NK-92 (cell line): ENCODE measurements around the gene MVB12B.

Source experiments
- DNase-seq: peaks from one replicate; lab custom pipeline; 2025; ENCODE audit not compliant: unreplicated experiment; lab: John Stamatoyannopoulos, UW

The MVB12B gene

DNA sequence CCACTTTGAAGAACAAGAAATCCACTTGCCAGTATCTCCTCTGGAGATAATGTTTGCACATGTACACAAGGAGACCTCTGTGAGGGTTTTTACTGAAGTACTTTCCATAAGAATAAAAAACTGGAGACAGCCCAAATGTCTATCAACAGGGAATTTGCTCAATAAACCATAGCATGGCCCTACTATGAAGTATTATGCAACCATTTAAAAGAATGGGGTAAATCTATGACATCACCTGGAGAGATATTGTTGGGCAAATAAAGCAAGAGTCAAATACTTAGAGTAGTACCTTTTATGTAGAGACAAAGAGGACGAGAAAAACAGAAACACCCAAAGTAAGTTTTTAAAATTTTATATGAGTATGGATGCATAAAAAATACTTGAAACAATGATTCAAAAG, 23.9 kb upstream of the MVB12B start:
- no peak for DNase-seq

DNA sequence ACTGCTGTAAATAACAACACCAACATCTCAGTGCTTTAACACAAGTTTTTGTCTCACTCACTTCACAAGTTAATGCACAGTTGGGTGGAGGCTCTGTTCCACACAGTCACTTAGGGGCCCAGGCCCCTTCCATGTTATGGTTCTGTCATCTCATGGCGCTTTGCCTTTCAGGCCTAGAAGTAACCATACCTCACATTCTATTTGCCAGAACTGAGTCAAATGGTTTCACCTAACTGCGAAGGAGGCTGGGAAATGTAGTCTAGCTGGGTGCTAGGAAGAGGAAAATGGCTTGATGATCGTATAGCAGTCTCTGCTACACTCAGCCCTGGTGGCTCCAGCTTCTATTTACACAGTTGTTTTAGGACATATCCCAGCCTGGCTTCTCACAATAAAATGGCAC, 23.1 kb upstream of the MVB12B start:
- no peak for DNase-seq

DNA sequence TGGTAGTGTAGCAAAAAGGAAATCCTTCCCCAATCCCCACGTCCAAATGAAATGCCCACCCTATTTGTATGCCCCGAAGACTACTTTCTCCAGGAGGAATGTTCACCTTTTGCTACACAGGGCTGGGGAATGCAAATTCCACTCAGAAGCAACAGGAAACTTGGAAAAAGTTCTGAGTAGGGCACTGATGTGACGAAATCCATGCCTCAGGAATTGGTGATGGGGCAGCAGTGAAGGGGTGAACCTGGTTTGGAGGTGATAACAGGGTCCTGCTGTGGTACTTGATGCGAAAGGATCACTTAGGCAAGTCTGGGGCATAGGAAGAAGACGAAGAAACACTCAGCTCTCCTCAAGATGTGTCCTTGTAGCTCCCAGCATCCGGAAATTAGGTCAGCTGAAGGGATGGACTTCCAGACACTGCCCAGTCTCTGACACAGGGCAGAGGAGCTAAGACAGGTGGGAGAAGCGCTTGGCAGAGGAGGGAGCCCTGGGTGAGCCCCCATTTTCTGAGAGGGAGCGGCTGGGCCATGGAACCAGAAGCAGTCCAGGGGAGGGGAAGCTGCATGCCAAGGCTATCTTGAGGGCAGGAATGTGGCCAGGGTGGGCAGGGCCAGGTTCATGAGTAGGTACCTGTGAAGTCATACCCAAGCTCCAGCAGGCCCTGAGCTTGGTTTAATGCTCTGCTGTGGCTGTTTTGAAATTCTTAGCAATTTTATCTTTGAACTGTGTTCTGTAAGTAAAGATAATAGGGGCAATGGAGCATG, 22.2 kb upstream of the MVB12B start:
- DNase-seq: no peak

GRCh38 chr9:126304971-126305320, 21.7 kb upstream of the MVB12B start:
- DNase-seq: no peak

GRCh38 chr9:126306071-126306647, 20.5 kb upstream of the MVB12B start:
- no peak for DNase-seq

- no peak for DNase-seq
These were observed 19.1 kb upstream of the MVB12B start for GRCh38 chr9:126307322-126308061.

DNA sequence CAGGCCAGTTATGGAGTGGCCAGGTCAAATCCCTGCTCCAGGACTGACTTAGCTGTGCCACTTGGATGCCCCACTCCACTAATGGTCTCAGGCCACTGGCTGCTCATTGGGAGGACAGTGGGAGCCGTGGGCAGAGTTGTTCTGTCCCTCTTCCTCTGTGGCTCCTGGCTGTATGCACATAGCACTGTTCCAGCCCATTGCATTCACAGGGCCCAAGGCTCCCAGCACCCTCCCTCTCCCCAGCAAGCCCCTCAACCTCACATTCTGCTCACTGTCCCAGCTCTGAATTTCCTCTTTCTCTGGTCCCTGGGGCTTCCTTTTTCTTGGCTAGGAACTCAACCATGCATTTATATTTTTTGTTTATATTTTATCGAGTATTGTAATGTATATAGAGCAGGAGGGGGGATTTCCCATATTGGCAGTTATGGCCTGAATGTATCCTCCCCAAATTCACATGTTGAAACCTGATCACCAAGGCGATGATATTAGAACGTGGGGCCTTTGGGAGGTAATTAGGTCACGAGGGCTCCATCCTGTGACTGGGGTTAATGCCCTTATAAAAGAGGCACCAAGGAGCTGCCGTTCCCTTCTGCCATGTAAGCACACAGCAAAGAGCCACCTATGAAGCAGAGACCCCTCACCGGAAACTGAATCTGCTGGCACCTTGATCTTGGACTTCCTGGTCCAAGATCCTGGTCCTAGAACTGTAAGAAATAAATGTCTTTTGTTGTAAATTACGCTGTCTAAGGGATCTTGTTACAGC, 17.0 kb upstream of the MVB12B start:
- DNase-seq: no peak

DNA sequence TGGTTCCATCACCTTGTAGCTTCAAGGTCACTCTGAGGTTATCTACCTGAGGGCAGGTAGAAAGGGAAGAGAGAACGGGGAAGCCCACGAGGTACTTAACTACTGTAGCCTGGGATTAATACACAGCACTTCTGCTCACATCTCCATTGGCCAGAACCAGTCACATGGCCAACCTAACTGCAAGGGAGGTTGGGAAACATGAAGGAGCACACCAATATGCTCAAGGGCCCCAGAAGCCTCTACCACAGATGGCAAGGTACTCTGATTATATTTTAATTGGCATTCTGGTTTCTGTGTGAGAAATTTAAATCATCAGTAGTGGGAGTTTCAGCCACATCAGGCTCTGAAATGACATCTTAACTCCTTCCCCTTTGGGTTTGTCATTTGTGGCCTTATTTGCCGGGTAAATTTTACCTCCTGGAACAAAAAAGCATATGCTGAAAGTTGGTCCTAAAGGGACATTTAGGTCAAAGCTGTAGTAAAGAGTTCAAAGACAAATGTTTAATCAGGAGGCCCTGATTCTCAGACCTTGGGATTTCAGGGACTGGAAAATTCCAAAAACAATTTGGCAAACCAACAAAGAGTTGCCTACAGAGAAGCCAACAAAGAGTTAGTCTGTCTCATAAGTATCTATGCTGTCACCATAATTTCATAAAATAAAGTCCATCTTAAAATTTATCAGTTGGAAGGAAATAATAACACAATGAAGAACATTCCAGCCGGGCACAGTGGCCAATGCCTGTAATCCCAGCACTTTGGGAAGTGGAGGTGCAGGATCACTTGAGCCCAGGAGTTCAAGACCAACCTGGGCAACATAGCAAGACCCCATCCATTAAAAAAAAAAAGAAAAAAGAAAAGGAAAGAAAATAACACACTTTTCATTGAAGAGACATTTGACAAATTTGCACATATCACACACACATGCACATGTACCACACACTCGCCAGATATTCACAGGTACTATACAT, 13.8 kb upstream of the MVB12B start:
- DNase-seq: no peak

DNA sequence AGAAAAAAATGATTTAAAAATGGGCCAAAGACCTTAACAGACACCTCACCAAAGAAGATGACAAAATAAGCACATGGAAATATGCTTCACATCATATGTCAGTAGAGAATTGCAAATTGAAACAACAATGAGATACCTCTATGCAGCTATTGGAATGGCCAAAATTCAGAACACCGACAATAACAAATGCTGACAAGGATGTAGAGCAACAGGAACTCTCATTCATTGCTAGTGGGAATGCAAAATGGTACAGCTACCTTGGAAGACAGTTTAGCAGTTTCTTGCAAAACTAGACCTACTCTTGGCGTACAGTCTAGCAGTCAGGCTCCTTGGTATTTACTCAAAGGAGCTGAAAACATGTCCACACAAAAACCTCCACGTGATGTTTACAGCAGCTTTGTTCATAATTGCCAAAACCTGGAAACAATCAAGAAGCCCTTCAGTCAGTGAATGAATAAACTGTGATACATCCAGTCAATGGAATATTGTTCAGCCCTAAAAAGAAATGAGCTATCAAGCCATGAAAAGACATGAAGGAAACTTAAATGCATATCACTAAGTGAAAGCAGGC, 10.5 kb upstream of the MVB12B start:
- DNase-seq: no peak

DNA sequence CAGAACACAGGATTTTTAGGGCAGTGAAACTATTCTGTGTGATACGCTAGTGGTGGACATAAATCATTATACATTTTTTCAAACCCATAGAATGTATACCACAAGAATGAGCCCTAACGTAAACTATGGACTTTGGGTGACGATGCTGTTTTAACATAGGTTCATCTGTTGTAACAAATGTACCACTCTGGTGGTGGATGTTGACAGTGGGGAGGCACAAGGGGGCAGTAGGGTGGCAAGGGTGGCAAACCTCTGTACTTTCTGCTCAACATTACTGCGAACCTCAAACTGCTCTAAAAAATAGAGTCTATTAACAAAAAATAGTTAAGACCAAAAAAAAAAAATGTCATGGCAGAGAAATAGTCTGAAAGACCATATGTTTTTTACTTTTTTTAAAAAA, 9.1 kb upstream of the MVB12B start:
- DNase-seq: no peak

GRCh38 chr9:126318858-126319257, 7.8 kb upstream of the MVB12B start:
- DNase-seq: no peak

- no peak for DNase-seq
These were observed 7.0 kb upstream of the MVB12B start for GRCh38 chr9:126319671-126320070.

GRCh38 chr9:126320158-126320922, 6.3 kb upstream of the MVB12B start:
- no peak for DNase-seq

DNA sequence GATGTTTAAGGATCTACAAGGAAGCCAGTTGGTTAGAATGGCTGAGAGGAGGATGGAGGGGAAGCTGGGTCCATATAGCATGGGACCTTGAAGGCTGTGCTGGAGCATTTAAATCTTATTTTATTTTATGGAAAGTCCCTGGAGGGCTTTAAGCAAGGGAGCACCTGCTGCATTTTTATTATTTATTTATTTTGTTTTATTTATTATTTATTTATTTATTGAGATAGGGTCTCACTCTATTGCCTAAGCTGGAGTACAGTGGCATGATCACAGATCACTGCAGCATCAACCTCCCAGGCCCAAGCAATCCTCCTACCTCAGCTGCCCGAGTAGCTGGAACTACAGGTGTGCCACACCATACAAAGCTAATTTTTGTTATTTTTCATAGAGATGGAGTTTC, 4.9 kb upstream of the MVB12B start:
- no peak for DNase-seq

GRCh38 chr9:126325821-126326220, 808 bp upstream of the MVB12B start:
- no peak for DNase-seq

DNA sequence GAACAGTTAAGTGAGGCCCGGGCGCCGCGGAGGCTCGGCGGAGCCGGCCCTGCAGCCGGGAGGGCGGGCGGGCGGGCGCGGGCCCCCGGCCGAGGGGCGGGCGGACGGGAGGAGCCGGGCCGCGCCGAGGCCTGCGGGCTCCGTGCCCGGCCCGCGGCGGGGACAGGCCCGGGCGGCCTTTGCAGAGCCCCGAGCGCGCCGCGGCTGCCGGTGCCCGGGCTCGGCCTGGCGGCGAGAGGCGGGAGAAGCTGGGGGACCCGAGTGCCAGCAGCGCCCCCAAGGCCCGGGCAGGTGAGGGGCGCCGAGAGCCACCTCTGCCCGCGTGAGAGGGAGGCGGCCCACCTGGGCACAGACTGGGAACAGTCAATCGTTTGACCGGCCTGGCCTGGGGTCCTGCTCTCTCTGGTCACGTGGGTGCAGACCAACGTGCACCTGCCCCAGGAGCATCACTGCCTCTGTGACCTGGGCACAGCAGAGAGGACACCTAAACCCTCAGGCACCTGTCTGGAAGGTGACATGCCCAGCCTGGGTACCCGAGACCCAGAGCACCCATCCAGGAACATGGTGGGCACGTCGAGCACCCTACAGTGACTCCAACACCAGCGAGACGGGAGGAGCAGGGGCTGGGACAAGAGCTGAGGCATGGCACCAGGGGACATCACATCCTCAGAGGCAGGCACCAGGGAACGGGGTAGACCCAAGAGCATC, 531 bp downstream of the MVB12B start:
- DNase-seq: no peak

- DNase-seq: no peak
These were observed 1.1 kb downstream of the MVB12B start for GRCh38 chr9:126327714-126328185.

- DNase-seq: no peak
These were observed 1.8 kb downstream of the MVB12B start for GRCh38 chr9:126328407-126328806.
